Tibial artery (tissue), 4 donors: Measurements from ENCODE around the gene USP32.

Source experiments
- DNase-seq, 2 donors: peaks; one replicate each; pipeline ENCODE4 v3.0.0-alpha.2; 2019
- H3K27ac ChIP-seq, 2 donors: fragments of 200-600 bp; sonication (generic) in 1 of 2; 1 replicate in 1 of 2; 2 replicates in 1 of 2; pipeline ENCODE4 v1.5.1; 2018 to 2019; ENCODE audit warnings: mild to moderate bottlenecking in 1 of 2
- H3K27me3 ChIP-seq, 2 donors: fragments of 200-600 bp; sonication (generic) in 1 of 2; one replicate each; pipeline versions ENCODE4 v1.5.1 to v1.6.0; 2016 to 2019
- H3K36me3 ChIP-seq, 3 donors: fragments of 200-600 bp; sonication (generic) in 2 of 3; one replicate each; pipeline ENCODE4 v1.5.1; 2016 to 2019; ENCODE audit warnings: mild to moderate bottlenecking in 2 of 3
- H3K4me1 ChIP-seq, 4 donors: fragments of 200-600 bp; sonication (generic) in 2 of 4; 1 replicate in 3 of 4; 2 replicates in 1 of 4; pipeline ENCODE4 v1.5.1; 2016 to 2019
- H3K4me3 ChIP-seq, 2 donors: fragments of 200-600 bp; sonication (generic) in 1 of 2; 1 replicate in 1 of 2; 2 replicates in 1 of 2; pipeline ENCODE4 v1.5.1; 2018 to 2019; ENCODE audit warnings: mild to moderate bottlenecking in 2 of 2
- H3K9me3 ChIP-seq, 3 donors: fragments of 200-600 bp; sonication (generic) in 1 of 3; one replicate each; pipeline ENCODE4 v1.5.1; 2016 to 2019
- CTCF ChIP-seq, 2 experiments: fragments of 200-600 bp in 1 of 2; fragments of 450-650 bp in 1 of 2; IDR thresholded peaks; one replicate each; pipeline ENCODE4 v1.5.1; 2017 to 2019; ENCODE audit warnings: antibody characterized with exemption in 2 of 2, mild to moderate bottlenecking in 1 of 2, moderate library complexity in 1 of 2
- intact Hi-C: fragments of 100-400 bp; cut with DNase I; formaldehyde crosslinking; loops from one replicate; pipeline ENCODE4 v1.15.0; 2023; ENCODE audit warnings: low total_unique reads

Gene USP32

GRCh38 chr17:60173304-60173819 lies 218.6 kb downstream of the USP32 start:
- Histone ChIP-seq H3K27me3 (peaks cover 0 to 6% of the 10 kb centered on the region in 2 donors), H3K36me3 (peaks cover 4 to 9% (median 5%) of the 10 kb centered on the region in 3 donors), H3K4me1 (peaks cover 0 to 5% (median 0%) of the 10 kb centered on the region in 4 donors), H3K27ac (no peak overlapping the region), H3K9me3 (no peaks in the 10 kb centered on the region), H3K4me3 (no peak overlapping the region)
- no peak for DNase-seq
- intact Hi-C loops: no loop called here
- no peak for TF ChIP-seq CTCF (IDR thresholded peaks at IDR 0.05)

DNA sequence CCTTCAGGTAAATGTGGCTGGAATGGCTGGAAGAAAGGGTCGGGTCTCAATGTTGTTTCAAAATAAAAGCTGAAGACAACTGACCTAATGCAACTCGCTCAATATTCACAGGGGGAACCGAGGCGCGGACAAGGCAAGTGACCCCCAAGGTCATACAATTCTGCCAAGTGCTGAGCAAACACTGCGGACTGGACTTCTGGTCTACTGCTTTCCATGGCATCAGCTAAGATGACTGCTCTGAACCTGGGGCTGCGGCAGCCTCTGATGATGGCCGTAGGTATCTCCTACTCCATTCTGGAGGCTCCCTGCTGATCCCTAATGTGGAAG lies 220.2 kb downstream of the USP32 start:
- Histone ChIP-seq H3K36me3 (peaks cover 0 to 2% (median 0%) of the 10 kb centered on the region in 3 donors), H3K27ac (no peak overlapping the region), H3K9me3 (no peaks in the 10 kb centered on the region), H3K4me3 (no peak overlapping the region), H3K4me1 (peaks cover 0 to 5% (median 0%) of the 10 kb centered on the region in 4 donors), H3K27me3 (peaks cover 0 to 16% of the 10 kb centered on the region in 2 donors)
- DNase-seq: no peak
- intact Hi-C loops: no loop called here
- no peak for TF ChIP-seq CTCF (IDR thresholded peaks at IDR 0.05)

DNA sequence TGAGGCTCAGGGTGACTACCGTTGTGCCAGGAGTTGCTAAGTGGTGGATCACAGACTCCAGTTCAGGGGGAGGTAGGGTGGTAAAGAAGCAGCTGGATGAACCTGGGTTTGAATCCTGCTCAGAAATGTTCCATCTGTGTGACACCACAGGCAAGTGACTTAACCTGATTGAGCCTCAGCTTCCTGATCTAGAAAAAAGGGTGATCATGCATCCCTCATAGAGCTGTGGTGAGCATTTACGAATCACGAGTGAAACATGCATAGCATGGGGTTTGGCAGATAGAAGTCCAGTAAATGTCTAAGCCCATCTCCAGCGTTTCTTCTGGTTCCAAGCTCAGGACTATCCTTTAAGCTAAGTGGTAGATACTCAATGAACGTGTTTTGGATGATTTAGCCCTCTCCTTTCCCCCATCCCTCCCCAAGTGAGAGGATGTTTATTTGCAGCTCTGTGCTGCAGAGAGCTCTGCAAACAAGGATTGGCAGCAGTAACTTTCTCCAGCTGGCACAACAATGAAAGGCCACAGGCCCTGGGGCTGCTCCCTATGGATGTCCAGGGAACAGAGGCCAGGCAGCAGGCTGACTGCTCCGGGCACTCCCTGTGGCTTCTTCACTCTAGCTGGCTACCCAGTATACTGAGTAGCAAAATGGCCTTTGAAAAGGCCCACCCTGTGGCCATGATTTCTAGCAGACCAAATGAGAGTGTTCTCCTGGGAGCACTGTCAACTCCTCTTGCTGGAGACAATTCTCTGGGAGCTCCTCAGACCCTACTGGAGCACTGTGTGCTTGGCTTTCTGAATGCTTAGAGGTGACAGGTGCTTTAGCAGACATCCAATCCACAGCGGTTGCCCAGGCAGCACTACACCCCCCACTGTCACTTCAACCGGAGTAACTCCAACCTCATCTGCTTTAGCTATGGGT lies 220.8 kb downstream of the USP32 start:
- intact Hi-C loops: no loop called here
- Histone ChIP-seq H3K27me3 (peaks cover 0 to 20% of the 10 kb centered on the region in 2 donors), H3K4me1 (peaks cover 0 to 5% (median 0%) of the 10 kb centered on the region in 4 donors), H3K27ac (no peak overlapping the region), H3K9me3 (no peaks in the 10 kb centered on the region), H3K4me3 (no peak overlapping the region), H3K36me3 (no peaks in the 10 kb centered on the region)
- DNase-seq: no peak
- no peak for TF ChIP-seq CTCF (IDR thresholded peaks at IDR 0.05)

GRCh38 chr17:60169921-60170817 lies 221.8 kb downstream of the USP32 start:
- Histone ChIP-seq H3K4me3 (no peak overlapping the region), H3K27ac (no peak overlapping the region), H3K36me3 (no peaks in the 10 kb centered on the region), H3K27me3 (peaks cover 0 to 27% of the 10 kb centered on the region in 2 donors), H3K4me1 (peaks cover 0 to 5% (median 0%) of the 10 kb centered on the region in 4 donors), H3K9me3 (no peaks in the 10 kb centered on the region)
- intact Hi-C loops: no loop called here
- TF ChIP-seq CTCF (IDR thresholded peaks at IDR 0.05): no peak
- no peak for DNase-seq

DNA sequence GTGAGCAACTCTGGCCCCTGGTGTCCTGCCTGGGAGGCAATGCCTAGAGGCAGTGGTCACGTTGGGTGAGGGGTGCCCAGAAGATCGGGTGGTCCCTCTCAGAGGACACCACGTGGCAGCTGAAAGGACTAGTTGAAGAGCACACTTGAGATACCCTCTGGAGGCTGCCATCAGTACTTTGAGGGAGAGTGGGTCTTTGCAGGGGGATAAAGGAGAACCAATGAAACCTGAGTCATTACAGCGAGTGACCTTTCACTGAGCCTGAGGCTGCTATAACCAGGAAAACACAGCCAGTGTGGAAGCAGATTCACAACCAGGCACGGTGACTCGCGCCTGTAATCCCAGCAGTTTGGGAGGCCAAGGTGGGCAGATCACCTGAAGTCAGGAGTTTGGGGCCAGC lies 223.3 kb downstream of the USP32 start:
- Histone ChIP-seq H3K27me3 (peaks cover 0 to 33% of the 10 kb centered on the region in 2 donors), H3K4me3 (no peak overlapping the region), H3K36me3 (no peaks in the 10 kb centered on the region), H3K4me1 (peaks cover 0 to 5% (median 0%) of the 10 kb centered on the region in 4 donors), H3K27ac (no peak overlapping the region), H3K9me3 (no peaks in the 10 kb centered on the region)
- intact Hi-C loops: no loop called here
- TF ChIP-seq CTCF (IDR thresholded peaks at IDR 0.05): no peak
- no peak for DNase-seq
